ENCODE data around the gene LNPEP. TPM values are rescaled to one million over a fixed set of nuclear protein-coding genes. Genes with fewer than 3 reads are reported as not detected.

The LNPEP gene
- 23.2 and 30.6 TPM in 2 replicates for total RNA-seq

DNA sequence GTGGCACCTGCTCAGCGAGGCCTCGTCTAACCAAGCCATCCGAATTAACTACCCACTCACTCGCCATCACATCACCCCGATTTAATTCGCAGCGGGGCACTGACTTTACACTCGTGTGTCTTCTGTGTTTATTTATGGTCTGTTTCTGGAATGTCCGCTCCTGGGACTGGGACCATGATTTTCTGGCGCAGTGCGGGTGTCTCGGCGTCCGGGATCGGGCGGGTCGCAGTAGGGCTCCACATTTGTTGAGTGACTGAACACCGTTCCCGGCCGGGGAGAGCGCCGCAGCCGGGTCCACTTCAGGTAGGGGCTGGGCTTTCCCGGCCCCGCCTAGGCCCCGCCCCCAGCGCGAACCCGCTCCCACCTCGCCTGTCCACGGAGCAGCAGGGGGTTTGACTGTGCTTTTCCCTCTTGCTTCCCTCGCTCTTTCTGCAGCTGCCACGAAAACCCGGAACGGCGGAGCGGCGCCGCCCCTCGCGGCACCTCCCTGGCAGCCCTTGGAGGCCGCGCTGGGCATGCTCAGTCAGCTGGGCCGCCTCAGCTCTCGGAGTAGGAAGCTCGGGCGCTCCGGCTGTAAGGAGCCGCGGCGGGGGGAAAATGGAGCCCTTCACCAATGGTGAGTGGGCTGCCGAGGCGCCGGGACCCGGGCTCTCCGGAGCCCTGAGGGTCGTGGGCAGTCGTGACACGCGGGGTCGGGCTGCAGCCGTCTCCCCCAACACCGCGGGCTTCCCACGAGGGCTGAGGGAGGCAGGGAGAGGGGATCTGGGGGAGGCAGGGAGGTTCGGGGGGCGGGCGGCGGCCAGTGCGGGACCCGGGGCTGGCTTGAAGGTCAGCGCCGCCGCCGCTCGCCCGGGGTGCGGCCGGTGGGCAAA is at the start of gene LNPEP:
TSS of gene LNPEP (plus strand) at position 522 of the 872 bp plus-strand sequence. CDS start at position 598, 76 bp downstream.

Other genes starting within 250 kb of the LNPEP start
- gene ERAP1, start 128.1 kb upstream of the LNPEP start, total RNA-seq, result 45.5 and 55.3 TPM in 2 replicates
- 7.6 and 80.0 TPM in 2 replicates for gene ERAP2, start 59.6 kb upstream of the LNPEP start, total RNA-seq
- not detected in 2 replicates for gene LIX1, start 206.5 kb downstream of the LNPEP start, total RNA-seq
- gene RIOK2, start 247.2 kb downstream of the LNPEP start, total RNA-seq, result 21.7 and 26.6 TPM in 2 replicates